DMS 273 (cell line): Measurements from ENCODE around the gene VRTN.
A peak's percentile ranks its signal among the peaks of the same experiment; 100 is the strongest.
"Not testable (repeated sequence)": the region's sequence is repeated elsewhere in the genome, so short reads cannot be mapped to it uniquely, and the experiment has no call there.

ENCODE experiments used
- DNase-seq: peaks from one replicate; lab custom pipeline; 2025; ENCODE audit not compliant: unreplicated experiment; lab: John Stamatoyannopoulos, UW

Gene VRTN

GRCh38 chr14:74348735-74349463 lies 628 bp downstream of the VRTN start:
- DNase-seq, result no peak

GRCh38 chr14:74349757-74350156 lies 1.5 kb downstream of the VRTN start:
- DNase-seq, result no peak

- DNase-seq, result no peak
Observed at GRCh38 chr14:74350211-74350927, 2.1 kb downstream of the VRTN start.

GRCh38 chr14:74350928-74351323 lies 2.7 kb downstream of the VRTN start:
- DNase-seq, result no peak

- no peak for DNase-seq
Observed at GRCh38 chr14:74356892-74357575, 8.8 kb downstream of the VRTN start.

- no peak for DNase-seq
Observed at GRCh38 chr14:74357585-74357984, 9.3 kb downstream of the VRTN start.

GRCh38 chr14:74358176-74358829 lies 10.0 kb downstream of the VRTN start:
- no peak for DNase-seq

- no peak for DNase-seq
Observed at GRCh38 chr14:74360163-74360562, 11.9 kb downstream of the VRTN start.

- peak; percentile 91 for DNase-seq
Observed at GRCh38 chr14:74362361-74362915, 14.2 kb downstream of the VRTN start.

- no peak for DNase-seq
Observed at GRCh38 chr14:74364271-74364880, 16.1 kb downstream of the VRTN start.

GRCh38 chr14:74368026-74368425 lies 19.8 kb downstream of the VRTN start:
- no peak for DNase-seq

- DNase-seq, result no peak
Observed at GRCh38 chr14:74368441-74368840, 20.2 kb downstream of the VRTN start.

- DNase-seq, result no peak
Observed at GRCh38 chr14:74377976-74378690, 29.9 kb downstream of the VRTN start.

GRCh38 chr14:74380172-74380571 lies 31.9 kb downstream of the VRTN start:
- no peak for DNase-seq

- DNase-seq, result no peak
Observed at GRCh38 chr14:74380845-74381244, 32.6 kb downstream of the VRTN start.

GRCh38 chr14:74381571-74381970 lies 33.3 kb downstream of the VRTN start:
- not testable (repeated sequence) for DNase-seq

- DNase-seq, result no peak
Observed at GRCh38 chr14:74382231-74382630, 34.0 kb downstream of the VRTN start.

- DNase-seq, result no peak
Observed at GRCh38 chr14:74389980-74390379, 41.7 kb downstream of the VRTN start.

- DNase-seq, result not testable (repeated sequence)
Observed at GRCh38 chr14:74390505-74390904, 42.2 kb downstream of the VRTN start.

GRCh38 chr14:74391479-74391878 lies 43.2 kb downstream of the VRTN start:
- DNase-seq, result no peak
